SK-N-MC (cell line): ENCODE measurements around the gene PLAGL2.

Experiments used
- EZH2 ChIP-seq: fragments of 200-600 bp; sonication (generic); IDR thresholded peaks from one replicate; pipeline ENCODE4 v1.6.1; 2017; ENCODE audit warnings: antibody characterized with exemption
- POLR2AphosphoS5 ChIP-seq: IDR thresholded peaks from 2 replicates; pipeline ENCODE4 v1.6.1; 2012; ENCODE audit warnings: mild to moderate bottlenecking, low read depth, low read length, borderline replicate concordance

DNA sequence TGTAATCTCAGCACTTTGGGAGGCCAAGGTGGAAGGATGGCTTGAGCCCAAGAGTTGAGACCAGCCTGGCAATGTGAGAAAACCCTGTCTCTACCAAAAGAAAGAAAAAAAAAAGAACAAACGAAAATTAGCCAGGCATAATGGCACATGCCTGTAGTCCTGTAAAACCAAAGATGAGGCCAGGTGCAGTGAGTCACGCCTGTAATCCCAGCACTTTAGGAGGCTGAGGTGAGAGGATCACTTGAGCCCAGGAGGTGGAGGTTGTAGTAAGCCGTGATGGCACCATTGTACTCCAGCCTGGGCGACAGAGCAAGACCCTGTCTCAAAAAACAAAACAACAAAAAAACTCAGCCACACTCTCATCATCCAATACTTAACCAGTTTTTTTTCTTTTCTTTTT, 37.4 kb upstream of the PLAGL2 start:
- TF ChIP-seq POLR2AphosphoS5 (no peak), EZH2 (no peak)
